GM21786 (cell line): ENCODE measurements around the gene CBLB.

Experiments
- ATAC-seq: cut with Tn5 transposase; IDR thresholded peaks from one replicate; pipeline ENCODE4 v1.9.1; 2021; ENCODE audit not compliant: unreplicated experiment

Gene CBLB

DNA sequence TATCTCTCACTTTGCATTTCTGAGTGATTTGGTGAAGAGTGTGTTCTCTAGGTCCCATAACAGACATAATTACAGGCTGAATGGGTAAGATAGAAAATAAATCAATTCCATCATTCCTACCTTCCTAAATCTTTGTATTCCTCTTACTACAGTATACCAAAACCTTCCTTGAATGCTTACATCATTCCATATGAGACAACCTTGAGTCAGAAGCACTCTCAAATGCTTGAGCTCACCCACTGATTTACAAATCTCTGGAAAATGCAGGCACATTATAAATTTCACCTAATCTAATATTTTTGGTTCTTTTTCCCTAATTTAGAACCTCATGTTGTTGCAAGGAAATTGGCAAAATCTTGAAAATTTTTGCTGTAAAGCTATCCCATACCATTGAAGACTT, 239.1 kb downstream of the CBLB start:
- no peak for ATAC-seq

DNA sequence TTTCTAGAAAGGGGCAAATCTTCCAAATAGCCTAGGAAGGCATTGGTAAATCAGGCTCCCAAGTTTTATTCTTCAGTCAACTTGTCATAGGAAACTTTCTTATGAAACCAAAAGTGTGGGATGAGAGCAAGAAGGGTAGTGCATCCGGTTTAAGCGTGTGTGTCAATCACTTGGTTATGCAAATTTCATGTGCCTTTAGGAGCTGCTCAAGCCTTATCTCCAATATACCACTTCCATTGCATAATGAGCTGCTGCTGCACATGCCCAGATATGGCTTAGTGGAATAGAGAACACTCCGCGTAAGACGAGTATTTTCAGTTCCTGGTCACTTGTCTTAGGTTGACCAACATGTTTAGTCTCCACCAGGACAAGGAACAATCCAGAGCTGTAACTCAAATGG, 242.1 kb downstream of the CBLB start:
- ATAC-seq = no peak

DNA sequence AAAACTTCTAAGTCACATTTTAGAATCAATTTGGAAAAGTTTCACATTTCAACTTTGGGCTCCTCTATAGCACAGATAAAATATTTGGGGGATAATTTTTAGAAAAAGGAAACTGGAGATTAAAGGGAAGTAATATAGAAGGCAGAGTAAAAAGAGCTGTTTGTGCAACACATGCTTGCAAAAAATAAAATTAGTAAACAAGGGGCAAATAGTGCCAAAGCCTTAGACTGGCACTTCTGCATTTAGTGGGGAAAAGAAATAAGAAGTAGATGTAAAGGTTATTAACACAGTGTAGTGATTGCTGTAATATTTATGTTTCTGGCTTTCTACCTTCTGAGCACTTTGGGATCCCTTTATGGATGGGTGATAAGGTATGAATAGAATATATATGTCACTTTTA, 246.6 kb downstream of the CBLB start:
- ATAC-seq = no peak

DNA sequence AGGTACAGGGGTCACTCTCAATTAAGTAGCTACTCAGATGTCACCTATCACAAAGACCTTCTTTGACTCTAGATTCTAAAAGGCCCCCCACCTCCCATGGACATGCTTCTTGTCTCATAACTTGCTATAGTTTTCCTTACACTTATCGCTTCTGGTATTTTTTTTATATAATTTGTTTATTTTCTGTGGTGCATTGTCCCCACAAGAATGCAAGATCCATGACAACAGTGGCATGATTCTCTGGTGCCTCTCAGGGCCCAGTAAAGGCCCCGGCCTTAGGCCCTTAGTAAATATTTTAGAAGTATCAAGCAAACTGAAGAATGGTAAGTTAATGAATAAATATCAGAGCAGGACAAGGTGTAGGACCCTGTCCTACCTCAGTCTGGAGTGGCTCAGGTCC, 248.6 kb downstream of the CBLB start:
- ATAC-seq = no peak

DNA sequence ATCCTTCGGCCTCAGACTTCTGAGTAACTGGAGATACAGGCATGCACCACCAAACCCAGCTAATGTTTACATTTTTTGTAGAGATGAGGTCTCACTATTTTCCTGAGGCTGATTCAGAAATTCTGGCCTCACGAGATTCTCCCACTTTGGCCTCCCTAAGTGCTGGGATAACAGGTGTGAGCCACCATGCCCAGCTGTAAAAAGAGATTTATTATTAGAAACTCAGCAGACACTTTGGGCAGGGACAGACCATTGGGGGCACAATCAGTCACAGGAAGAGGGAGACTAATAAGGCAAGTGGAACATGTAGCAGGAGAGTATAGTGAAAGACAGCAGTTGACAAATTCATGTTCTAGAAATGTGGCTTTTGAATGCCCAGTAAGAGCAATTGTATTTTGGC, 249.2 kb downstream of the CBLB start:
- no peak for ATAC-seq

DNA sequence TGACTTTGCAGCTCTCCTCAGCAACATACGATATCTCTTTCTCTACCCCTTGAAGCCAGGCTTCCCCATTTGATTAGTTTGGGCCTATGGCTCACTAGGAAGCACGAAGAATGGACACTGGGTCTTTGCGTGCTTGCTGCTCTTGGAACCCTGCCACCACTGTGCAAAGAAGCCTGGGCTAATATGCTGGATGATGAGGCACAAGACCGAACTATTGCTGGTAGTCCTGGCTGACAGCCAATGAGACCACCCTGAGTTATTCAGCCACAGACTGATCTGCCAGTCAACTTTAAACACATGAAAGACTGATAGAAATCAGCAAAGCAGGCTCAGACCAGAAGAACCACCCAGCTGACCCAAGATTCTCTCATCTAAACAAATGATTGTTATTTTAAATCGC, 250.3 kb downstream of the CBLB start:
- no peak for ATAC-seq

DNA sequence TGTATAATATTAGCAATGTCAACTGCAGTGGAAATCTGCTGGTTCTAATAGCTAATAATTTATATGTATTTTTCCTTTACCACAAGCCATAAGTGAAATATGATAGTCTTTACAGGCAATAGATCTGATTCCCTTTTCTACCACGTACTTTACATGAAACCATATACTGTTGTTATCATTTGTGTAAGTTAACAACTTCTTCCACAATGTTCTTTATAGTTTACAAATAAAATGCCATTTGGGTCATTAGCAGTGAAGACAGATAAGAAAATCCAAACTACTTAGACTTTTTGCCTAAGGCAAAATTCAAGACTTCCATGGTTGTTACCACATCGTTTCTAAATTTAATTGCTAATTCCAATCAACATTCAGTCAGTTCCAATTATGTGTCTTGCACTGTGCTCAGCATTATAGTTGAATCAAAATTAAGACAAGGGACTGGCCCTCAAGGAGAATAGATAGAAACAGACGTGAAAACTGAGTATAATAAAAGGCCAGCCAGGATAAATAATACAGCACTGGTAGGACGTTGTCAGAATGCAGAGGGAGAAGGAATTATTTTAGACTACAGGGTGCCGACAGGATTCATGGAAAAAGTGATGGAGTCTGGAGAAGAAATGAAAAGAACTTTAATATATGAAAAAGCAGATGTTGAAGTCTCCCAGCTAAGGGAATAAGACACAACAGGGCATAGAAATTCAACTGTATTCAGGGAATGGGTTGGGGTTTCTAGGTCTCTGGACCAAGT, 252.3 kb downstream of the CBLB start:
- ATAC-seq = no peak

DNA sequence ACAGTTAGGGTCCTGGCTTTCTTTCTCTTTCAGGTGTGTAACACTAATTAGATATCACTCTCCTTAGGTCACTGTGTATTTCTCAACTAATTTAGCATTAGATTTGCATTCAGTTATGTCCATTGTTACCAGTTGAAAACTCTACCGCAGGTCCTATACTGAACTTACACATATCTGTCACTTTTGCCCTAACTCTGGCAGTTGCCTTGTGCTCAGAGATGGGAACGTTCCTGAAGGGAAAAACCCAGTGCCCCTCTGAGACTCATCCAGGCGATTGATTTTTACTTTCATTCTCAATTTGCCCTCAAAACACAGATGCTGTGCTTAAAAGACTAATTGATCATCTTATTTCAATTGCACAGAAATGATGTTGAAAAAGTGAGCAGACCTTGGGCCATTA, 253.0 kb downstream of the CBLB start:
- ATAC-seq = no peak

DNA sequence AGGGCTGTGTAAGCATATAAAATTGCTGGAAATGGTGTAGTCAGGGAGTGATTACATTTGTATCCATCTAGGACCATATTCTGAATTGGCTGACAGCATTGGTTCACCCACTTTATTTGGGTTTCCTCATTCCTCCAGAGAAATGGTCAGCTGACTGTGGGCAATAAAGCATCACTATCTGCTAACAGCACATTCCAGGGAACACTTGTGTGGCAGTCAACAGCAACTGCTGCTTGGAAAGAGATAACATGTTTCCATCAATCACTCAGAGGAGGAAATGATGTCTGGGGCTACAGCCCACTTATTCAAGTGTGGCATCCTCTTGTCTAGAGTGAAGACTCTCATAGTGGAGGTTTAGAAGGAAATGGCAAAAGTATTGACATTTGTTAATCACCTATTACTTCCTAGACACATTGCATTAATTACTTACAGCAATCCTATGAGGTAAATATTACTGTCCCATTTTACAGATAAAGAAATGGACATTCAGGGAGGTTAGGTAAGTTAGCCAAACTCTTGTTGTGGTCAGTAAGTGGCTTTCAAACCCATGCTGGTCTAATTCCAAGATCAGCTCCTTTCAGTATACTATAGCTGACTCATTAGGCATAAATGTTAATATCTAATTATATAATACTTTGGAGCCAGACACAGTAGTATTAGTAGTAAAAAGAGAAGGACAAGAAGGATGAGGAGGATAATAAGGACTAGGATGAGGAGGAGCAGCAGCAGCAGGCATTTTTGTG, 254.4 kb downstream of the CBLB start:
- no peak for ATAC-seq

DNA sequence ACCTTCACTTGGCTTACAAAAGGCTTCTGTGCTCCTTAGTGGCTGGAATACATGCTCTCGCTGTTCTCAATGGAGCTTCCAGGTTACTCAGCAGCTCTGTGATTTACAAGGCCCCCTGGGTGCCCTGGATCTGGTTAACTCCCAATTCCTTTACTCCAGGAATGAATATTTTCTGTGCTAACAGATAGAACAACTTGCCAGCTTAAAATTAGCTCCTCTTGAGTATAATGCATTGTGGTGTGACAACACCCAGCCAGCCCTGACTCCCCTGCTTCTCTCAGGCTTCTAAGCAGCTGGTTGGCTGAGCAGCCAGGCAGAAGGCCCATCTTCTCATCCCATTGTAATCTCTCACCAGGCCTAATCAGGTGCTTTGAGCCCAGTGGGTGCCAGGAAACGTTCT, 255.7 kb downstream of the CBLB start:
- no peak for ATAC-seq

DNA sequence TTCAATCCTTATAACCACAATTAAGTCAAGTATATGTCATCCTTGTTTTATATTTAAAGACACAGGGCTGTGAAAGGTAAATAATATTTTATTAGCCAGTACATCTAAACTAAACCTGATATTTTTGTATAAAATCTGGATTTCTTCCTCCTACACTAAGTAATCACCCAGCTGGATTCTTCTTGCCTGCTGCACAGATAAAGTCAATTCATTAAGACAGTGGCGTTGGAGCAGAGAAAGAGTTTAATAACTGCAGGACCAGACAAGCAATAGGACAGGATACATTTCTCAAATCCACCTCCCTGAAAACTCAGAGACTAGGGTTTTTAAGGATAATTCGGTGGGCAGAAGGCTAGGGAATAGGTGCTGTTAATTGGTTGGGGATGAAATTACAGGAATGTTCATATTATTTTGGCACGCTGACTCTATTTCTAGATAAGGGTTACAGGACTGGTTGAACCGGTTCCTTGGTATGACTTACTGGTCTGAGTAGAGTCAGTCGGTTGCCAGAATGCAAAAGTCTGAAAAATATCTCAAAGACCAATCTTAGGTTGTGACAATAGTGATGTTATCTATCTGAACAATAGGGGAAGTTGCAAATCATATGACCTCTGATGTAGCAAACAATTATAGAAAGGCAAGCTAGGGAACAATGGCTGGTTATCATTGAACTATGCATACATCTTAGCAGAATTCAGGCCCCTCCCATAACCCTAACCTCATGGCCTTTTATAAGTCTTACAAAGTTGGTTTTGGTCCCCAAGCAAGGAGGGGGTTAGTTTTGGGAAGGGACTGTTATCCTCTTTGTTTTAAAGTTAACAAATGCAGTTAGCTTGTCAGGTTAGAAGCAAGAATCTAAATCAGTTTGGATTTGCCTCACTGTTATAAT, 257.3 kb downstream of the CBLB start:
- ATAC-seq = no peak

DNA sequence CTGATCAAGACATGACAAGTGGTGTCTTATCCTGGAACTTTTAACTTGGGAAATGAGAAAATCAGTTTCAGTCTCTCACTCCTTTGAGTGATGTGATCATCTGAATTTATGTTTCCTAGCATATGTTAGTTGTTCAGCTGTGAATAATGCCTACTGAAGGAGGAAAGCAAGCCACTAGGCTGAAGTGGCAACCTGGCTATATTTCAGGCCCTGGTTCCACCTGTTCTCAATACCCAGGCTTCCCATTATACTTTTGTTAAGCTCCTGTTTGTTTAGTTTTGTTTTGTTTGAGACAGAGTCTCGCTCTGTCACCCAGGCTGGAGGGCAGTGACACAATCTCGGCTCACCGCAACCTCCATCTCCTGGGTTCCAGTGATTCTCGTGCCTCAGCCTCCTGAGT, 258.3 kb downstream of the CBLB start:
- ATAC-seq = no peak

DNA sequence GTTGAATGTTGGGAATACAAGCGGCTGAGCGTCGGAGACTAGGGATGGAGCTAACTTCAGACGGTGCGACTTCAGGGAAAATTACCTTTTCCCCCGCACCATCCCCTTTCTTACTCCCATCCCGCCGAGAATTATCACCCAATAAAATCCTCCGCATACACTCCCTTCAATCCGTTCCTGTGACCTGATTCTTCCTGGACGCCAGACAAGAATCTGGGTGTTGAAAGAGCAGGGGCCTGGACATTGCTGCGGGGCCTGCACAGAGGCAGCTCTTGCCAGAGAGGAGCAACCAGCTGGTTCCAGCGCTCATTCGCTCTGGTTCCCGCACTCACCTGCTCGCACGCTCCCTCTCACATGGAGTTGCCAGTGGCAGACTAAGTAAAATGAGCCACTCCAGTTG, 260.2 kb downstream of the CBLB start:
- no peak for ATAC-seq

DNA sequence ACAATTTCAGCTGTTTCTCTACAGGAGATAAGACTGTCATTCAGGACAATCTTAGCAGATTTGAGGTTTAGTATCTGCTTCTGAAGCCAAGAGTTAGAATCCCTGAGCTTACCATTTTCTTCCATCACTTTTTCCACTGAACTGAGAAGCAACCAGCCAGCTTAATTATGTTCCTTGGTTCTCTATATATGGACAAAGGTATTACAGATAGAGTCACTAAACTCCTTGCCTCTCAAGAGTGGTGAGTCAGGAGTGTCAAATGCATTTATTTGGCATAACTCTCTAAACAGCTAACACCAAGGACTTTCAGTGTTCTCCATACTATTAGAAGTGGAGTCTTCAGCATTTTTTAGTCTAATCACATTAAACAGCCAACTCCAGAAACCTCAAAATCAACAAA, 262.8 kb downstream of the CBLB start:
- no peak for ATAC-seq
